Thyroid gland (tissue), 4 donors: ENCODE results near the gene KRTAP22-2.

ENCODE experiments used
- POLR2A ChIP-seq, 2 donors: fragments of 450-650 bp; IDR thresholded peaks; one replicate each; pipeline ENCODE4 v1.6.1; 2017; ENCODE audit warnings: antibody characterized with exemption in 2 of 2, mild to moderate bottlenecking in 2 of 2, moderate library complexity in 1 of 2
- TF ChIP-seq, protein P1 (sequence below), 6 experiments: fragments of 200-600 bp in 3 of 6; fragments of 450-650 bp in 3 of 6; sonication (generic) in 3 of 6; IDR thresholded peaks; one replicate each; pipeline ENCODE4 v1.5.1; 2016 to 2019; ENCODE audit warnings: antibody characterized with exemption in 6 of 6, mild to moderate bottlenecking in 2 of 6, inconsistent platforms in 1 of 6, moderate library complexity in 1 of 6

DNA sequence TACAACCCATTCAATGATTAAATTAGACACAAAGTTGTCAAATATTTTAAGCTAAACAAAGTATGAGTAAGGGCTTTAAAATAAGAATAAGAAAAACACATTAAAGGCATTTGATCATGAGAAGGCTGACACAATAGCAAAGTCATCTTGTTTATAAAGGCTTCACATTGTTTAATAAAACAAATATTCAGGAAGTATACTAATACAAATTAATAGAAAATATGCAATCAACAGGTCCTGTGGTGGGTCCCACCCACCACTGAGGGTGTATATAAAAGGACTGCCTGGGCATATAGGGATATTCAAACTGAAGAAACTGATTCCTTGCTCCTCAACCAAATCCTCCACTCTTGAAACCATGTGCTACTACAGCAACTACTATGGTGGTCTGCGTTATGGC lies 44.7 kb upstream of the KRTAP22-2 start, which contains the start of gene KRTAP20-2:
- TF ChIP-seq, protein P1, sequence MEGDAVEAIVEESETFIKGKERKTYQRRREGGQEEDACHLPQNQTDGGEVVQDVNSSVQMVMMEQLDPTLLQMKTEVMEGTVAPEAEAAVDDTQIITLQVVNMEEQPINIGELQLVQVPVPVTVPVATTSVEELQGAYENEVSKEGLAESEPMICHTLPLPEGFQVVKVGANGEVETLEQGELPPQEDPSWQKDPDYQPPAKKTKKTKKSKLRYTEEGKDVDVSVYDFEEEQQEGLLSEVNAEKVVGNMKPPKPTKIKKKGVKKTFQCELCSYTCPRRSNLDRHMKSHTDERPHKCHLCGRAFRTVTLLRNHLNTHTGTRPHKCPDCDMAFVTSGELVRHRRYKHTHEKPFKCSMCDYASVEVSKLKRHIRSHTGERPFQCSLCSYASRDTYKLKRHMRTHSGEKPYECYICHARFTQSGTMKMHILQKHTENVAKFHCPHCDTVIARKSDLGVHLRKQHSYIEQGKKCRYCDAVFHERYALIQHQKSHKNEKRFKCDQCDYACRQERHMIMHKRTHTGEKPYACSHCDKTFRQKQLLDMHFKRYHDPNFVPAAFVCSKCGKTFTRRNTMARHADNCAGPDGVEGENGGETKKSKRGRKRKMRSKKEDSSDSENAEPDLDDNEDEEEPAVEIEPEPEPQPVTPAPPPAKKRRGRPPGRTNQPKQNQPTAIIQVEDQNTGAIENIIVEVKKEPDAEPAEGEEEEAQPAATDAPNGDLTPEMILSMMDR (IDR thresholded peaks at IDR 0.05) = no peak
- no peak for TF ChIP-seq POLR2A (IDR thresholded peaks at IDR 0.05)
